Esophagus squamous epithelium (tissue), 5 donors: ENCODE measurements around the gene FBXO10. TPM values are rescaled to one million over a fixed set of nuclear protein-coding genes. Genes with fewer than 3 reads are reported as not detected.

Source experiments
- DNase-seq: peaks from one replicate; lab custom pipeline; 2025; lab: John Stamatoyannopoulos, UW
- H3K27ac ChIP-seq, 4 donors: fragments of 200-600 bp; sonication (generic); one replicate each; pipeline ENCODE4 v1.5.1; 2016 to 2019; ENCODE audit warnings: mild to moderate bottlenecking in 1 of 4
- H3K27me3 ChIP-seq, 4 donors: fragments of 200-600 bp; sonication (generic); 1 replicate in 3 of 4; 2 replicates in 1 of 4; pipeline versions ENCODE4 v1.5.1 to v1.6.0; 2017 to 2021; ENCODE audit warnings: antibody characterized with exemption in 1 of 4
- H3K36me3 ChIP-seq, 3 donors: fragments of 200-600 bp; sonication (generic); one replicate each; pipeline ENCODE4 v1.5.1; 2016 to 2019
- H3K4me1 ChIP-seq, 3 donors: fragments of 200-600 bp; sonication (generic); one replicate each; pipeline ENCODE4 v1.5.1; 2017 to 2019
- H3K4me3 ChIP-seq, 4 donors: fragments of 200-600 bp; sonication (generic); 1 replicate in 3 of 4; 2 replicates in 1 of 4; pipeline ENCODE4 v1.5.1; 2016 to 2019; ENCODE audit warnings: mild to moderate bottlenecking in 2 of 4, moderate library complexity in 1 of 4
- H3K9me3 ChIP-seq, 3 donors: fragments of 200-600 bp; sonication (generic); one replicate each; pipeline ENCODE4 v1.5.1; 2016 to 2019
- CTCF ChIP-seq, 6 experiments: fragments of 450-650 bp in 4 of 6; fragments of 200-600 bp in 2 of 6; sonication (generic) in 2 of 6; IDR thresholded peaks; one replicate each; pipeline ENCODE4 v1.5.1; 2016 to 2019; ENCODE audit warnings: antibody characterized with exemption in 6 of 6, mild to moderate bottlenecking in 4 of 6, moderate library complexity in 4 of 6
- POLR2A ChIP-seq, 4 donors: fragments of 450-650 bp; IDR thresholded peaks; one replicate each; pipeline ENCODE4 v1.6.1; 2017; ENCODE audit warnings: antibody characterized with exemption in 4 of 4, mild to moderate bottlenecking in 4 of 4, moderate library complexity in 3 of 4
- WGBS, 2 donors: methylation state at CpG; one replicate each; pipeline ENCODE4 v1.1.5; 2018; 5-methylcytosine and 5-hydroxymethylcytosine counted together
- intact Hi-C: fragments of 100-400 bp; cut with DNase I; formaldehyde crosslinking; loops from one replicate; pipeline ENCODE4 v1.15.0; 2022
- total RNA-seq, 4 donors: library from RNA; depleted of rRNA; stranded (reverse); fragments of >200 nt; gene quantifications; one replicate each; pipeline ENCODE4 v1.1.0, GENCODE V29; 2016
- donor health status: DM: yes; HTN: yes; CAD: no.

Gene FBXO10
- total RNA-seq, 4 donors from 2014 or later, result 3.4 to 6.0 (median 4.4) TPM

DNA sequence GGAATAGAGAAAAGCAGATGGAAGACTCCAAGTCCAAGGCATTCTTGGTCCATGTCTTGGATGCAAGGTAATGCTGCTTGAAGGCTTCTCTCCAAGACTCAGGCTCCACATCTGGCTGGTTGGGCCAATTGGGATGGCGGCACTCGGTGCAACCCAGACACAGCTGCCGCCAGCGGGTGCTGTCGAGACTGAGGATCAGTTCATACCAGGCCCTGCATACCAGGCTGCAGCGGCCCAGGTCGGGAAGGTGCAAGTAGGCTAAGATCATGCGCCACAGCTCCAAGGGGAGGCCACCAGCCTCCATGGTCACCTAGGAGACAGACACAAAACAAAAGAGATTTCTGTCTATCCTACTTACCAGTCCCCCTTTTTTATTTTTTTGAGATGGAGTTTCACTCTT is 34.7 kb downstream of the FBXO10 start:
- Histone ChIP-seq H3K9me3 (no peaks in the 10 kb centered on the region), H3K36me3 (peaks cover 0 to 40% (median 6%) of the 10 kb centered on the region in 3 donors), H3K27ac (peak overlapping the region; percentile 14 to 83 (median 53)), H3K27me3 (no peaks in the 10 kb centered on the region), H3K4me3 (no peak overlapping the region), H3K4me1 (peaks cover 7 to 43% (median 9%) of the 10 kb centered on the region in 3 donors)
- intact Hi-C loops, result no loop called here
- TF ChIP-seq POLR2A (IDR thresholded peaks at IDR 0.05), result no peak
- TF ChIP-seq CTCF (IDR thresholded peaks at IDR 0.05), result no peak
- 98% methylated on average over 6 to 7 of the region's 8 CpGs for WGBS, 2 donors
- no peak for DNase-seq

GRCh38 chr9:37540634-37541033 is 35.5 kb downstream of the FBXO10 start:
- intact Hi-C loops, result no loop called here
- no peak overlapping the region for H3K4me3 ChIP-seq
- 33 to 65% methylated on average over 2 to 3 of the region's 3 CpGs for WGBS, 2 donors
- peak overlapping the region in 3 of 4 donors; percentile 44 to 83 (median 64) for H3K27ac ChIP-seq
- no peaks in the 10 kb centered on the region for H3K27me3 ChIP-seq
- no peaks in the 10 kb centered on the region for H3K9me3 ChIP-seq
- DNase-seq, result no peak
- TF ChIP-seq CTCF (IDR thresholded peaks at IDR 0.05) (peak in 1 of 6 experiments; percentile 8), POLR2A (IDR thresholded peaks at IDR 0.05) (no peak)
- peaks cover 0 to 49% (median 6%) of the 10 kb centered on the region in 3 donors for H3K36me3 ChIP-seq
- H3K4me1 ChIP-seq, result peaks cover 7 to 43% (median 9%) of the 10 kb centered on the region in 3 donors

DNA sequence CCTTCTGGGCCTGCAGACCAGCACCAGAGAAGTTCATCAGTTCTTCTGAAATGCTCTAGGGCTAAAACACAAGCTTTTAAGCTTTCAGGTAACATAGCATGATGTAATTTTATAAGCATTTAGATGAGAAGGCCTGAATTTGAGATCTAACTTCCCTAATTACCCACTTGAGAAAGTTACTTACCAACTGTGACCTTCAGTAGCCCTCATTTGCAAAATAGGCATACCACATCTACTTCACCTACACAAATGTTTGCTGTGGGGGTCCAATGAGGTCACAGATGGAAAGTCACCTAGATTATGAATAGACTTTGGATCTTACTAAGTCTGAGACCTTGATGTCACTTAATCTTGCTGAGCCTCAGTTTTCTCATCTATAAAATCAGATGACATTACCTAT is 36.5 kb downstream of the FBXO10 start:
- no peak for TF ChIP-seq CTCF (IDR thresholded peaks at IDR 0.05)
- TF ChIP-seq POLR2A (IDR thresholded peaks at IDR 0.05), result no peak
- H3K4me3 ChIP-seq, result no peak overlapping the region
- H3K27ac ChIP-seq, result peak overlapping the region in 2 of 4 donors; percentile 12 to 83
- intact Hi-C loops, result no loop called here
- H3K4me1 ChIP-seq, result peaks cover 7 to 43% (median 9%) of the 10 kb centered on the region in 3 donors
- H3K36me3 ChIP-seq, result peaks cover 0 to 57% (median 6%) of the 10 kb centered on the region in 3 donors
- DNase-seq, result no peak
- no peaks in the 10 kb centered on the region for H3K9me3 ChIP-seq
- H3K27me3 ChIP-seq, result no peaks in the 10 kb centered on the region

DNA sequence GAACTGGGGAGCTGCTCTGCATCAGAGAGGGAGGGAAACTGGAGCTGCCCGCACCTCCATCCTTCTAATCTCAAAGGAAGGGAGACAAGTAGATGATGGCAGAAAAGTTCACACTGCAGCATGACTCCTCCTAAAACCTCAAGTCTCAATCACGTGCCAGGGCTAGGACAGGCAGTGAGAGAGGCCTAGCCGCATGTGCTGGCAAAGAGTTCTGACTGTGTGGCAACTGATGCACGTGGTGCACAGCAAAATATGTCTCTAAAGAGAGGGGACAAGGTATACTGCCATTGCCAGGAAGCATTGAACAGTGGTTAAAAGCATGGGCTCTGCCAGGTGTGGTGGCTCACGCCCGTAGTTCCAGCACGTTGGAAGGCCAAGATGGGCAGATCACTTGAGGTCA is 38.1 kb downstream of the FBXO10 start:
- Histone ChIP-seq H3K36me3 (peaks cover 0 to 60% (median 6%) of the 10 kb centered on the region in 3 donors), H3K27ac (no peak overlapping the region), H3K4me1 (peaks cover 7 to 40% (median 9%) of the 10 kb centered on the region in 3 donors), H3K27me3 (no peaks in the 10 kb centered on the region), H3K4me3 (no peak overlapping the region), H3K9me3 (no peaks in the 10 kb centered on the region)
- TF ChIP-seq POLR2A (IDR thresholded peaks at IDR 0.05) (no peak), CTCF (IDR thresholded peaks at IDR 0.05) (no peak)
- 85 to 89% methylated on average over 5 to 6 of the region's 7 CpGs for WGBS, 2 donors
- intact Hi-C loops, result no loop called here
- no peak for DNase-seq

GRCh38 chr9:37534901-37535300 is 41.3 kb downstream of the FBXO10 start:
- intact Hi-C loops, result no loop called here
- H3K36me3 ChIP-seq, result peaks cover 0 to 64% (median 6%) of the 10 kb centered on the region in 3 donors
- no peaks in the 10 kb centered on the region for H3K9me3 ChIP-seq
- DNase-seq, result no peak
- no peak overlapping the region for H3K27ac ChIP-seq
- H3K27me3 ChIP-seq, result no peaks in the 10 kb centered on the region
- no peak overlapping the region for H3K4me3 ChIP-seq
- peaks cover 0 to 8% (median 0%) of the 10 kb centered on the region in 3 donors for H3K4me1 ChIP-seq
- 80 to 88% methylated on average over 10 of the region's 10 CpGs for WGBS, 2 donors
- no peak for TF ChIP-seq CTCF (IDR thresholded peaks at IDR 0.05)
- no peak for TF ChIP-seq POLR2A (IDR thresholded peaks at IDR 0.05)
